GM12892 (cell line): Measurements from ENCODE around the gene SVIL.

Experiments
- POLR2A ChIP-seq: IDR thresholded peaks from 2 replicates; pipeline ENCODE4 v1.6.1; 2011; ENCODE audit warnings: low read depth, low read length, control low read depth
- TAF1 ChIP-seq: IDR thresholded peaks from 2 replicates; pipeline ENCODE4 v1.6.1; 2011; ENCODE audit warnings: low read depth, mild to moderate bottlenecking, control low read depth, low read length, borderline replicate concordance

GRCh38 chr10:29586509-29586908 lies 48.3 kb downstream of the SVIL start:
- TF ChIP-seq POLR2A: no peak
- TF ChIP-seq TAF1: no peak
